HG03342 (cell line): ENCODE data around the gene APLP1.
"Not testable (repeated sequence)": the region's sequence is repeated elsewhere in the genome, so short reads cannot be mapped to it uniquely, and the experiment has no call there.

Experiments used
- ATAC-seq: cut with Tn5 transposase; IDR thresholded peaks from one replicate; pipeline ENCODE4 v1.9.1; 2021; ENCODE audit warnings: mild to moderate bottlenecking, moderate library complexity; ENCODE audit not compliant: unreplicated experiment

The APLP1 gene

GRCh38 chr19:35903550-35904179 lies 35.3 kb downstream of the APLP1 start:
- ATAC-seq, result peak; percentile 37

GRCh38 chr19:35904311-35905068 lies 36.1 kb downstream of the APLP1 start:
- ATAC-seq, result no peak

- ATAC-seq, result no peak
These were observed 36.9 kb downstream of the APLP1 start for GRCh38 chr19:35905178-35905727.

GRCh38 chr19:35907377-35907745 lies 39.0 kb downstream of the APLP1 start:
- no peak for ATAC-seq

DNA sequence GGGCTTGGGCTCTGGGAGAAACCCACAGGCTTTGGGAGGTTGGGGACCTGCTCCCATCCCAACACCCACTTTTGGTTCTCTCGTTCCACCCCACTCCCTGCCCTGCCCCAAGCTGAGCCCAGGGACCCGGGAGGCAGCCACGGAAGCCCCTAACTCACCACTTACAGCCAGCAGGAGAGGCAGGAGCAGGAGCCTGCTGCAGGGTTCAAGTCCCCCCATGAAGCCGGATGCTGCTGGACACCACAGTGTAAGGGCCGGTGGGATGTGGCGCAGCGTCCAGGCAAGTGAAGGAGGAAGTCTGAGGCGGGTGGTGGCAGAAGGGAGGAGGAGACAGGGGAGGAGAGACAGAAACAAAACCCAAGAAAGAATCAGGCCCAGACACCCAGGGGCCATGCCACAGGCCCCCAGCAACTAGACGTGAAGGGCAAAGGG lies 39.7 kb downstream of the APLP1 start, which contains the start of gene TYROBP:
TSS of gene TYROBP (minus strand) at position 286 of the 432 bp plus-strand sequence. CDS start at position 219, 67 bp downstream.
- no peak for ATAC-seq

DNA sequence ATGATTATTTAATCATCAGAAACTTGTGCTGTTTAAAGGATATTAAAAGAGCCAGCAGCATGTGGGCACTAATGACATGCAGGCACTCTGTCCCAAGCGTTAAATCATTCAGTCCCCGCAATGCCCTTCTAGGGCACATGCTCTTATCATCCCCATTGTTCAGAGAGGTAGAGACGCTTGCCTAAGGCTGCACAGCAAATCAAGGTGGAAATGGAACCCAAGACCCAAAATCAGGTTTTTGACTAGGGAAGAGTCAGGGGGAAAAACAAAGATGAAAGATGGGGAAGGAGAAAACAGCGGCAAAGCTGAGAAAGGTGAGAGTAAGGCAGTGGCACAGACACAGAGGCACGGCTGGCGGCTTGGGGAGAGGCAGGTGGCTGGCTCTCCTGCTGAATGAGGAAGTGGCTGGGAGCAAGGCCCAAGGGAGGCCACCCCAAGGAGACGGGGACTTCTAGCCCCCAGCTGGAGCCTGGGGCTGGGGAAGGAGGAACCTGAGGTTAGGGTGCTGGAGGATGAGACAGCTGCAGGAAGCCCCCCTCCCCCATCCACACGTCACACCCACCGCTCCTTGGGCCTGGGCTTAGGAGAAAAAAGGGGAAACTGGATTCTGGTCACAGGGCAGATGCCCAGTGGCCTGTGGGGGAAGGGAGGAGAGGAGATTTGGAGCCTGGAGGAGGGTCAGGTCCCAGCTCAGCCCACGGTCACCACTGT lies 40.8 kb downstream of the APLP1 start:
- peak; percentile 48 for ATAC-seq

DNA sequence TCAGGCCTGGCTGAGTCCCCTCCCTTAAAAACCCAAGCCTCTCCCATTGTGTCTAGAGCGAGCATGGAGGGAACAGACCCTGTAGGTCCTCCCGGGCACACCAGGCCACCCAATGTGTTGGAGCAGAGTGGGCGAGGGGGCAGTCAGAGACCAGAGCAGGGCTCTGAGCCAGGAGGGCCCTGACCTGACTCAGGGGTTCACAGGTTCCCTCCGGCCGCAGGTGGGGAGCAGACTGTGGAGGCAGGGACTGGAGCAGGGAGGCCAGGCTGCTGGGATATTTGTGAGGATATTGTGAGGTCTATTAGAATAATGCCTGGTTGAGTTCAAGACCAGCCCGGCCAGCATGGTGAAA lies 41.3 kb downstream of the APLP1 start:
- no peak for ATAC-seq

GRCh38 chr19:35910355-35910754 lies 42.0 kb downstream of the APLP1 start:
- ATAC-seq, result not testable (repeated sequence)

DNA sequence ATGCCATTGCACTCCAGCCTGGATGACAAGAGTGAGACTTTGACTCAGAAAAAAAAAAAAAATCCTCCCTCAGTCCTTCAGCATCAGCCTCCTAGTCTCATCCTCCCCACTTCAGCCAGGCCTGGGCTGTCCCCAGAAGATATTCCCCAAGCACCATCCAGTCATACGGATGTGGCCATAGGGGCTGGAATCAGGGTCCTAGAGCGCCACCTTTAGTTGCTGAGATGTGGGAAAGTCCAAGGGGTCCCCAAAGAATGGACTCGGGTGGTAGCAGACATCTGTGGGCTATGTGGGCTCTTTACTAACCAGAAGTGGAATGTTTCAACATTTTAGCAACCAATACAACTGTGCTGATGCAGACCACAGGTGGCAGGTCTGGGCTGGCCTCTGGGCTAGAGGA lies 42.8 kb downstream of the APLP1 start:
- no peak for ATAC-seq

- no peak for ATAC-seq
These were observed 43.4 kb downstream of the APLP1 start for GRCh38 chr19:35911790-35912189.

DNA sequence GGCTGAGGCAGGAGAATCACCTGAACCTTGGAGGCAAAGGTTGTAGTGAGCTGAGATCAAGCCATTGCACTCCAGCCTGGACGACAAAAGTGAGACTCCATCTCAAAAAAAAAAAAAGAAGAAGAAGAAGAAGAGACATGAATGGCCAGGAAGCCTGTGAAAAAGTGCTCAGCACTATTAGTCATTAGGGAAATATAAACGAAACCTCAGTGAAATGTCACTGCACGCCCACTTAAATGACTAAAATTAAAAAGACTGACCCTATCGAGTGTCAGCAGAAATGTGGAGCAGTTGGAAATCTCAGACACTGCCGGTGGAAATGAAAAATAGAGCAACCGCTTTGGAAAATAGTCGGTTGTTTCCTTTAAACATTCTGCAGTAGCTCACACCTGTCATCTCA lies 45.2 kb downstream of the APLP1 start:
- no peak for ATAC-seq

DNA sequence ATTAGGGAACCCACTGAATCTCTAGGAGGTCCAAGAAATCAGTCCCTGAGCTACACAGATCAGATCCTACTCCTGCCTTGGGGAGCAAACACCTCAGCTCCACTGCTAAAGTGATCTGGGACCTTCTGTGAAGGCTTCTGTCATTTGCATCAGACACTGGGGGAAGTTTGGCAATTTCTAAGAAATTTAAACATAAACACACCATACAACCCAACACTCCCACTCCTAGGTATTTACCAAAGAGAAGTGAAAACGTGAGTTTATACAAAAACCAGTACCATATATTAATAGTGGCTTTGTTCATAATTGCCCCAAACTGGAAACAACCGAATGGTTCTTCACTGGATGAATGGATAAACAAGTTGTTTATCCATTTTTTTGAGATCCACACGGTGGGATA lies 47.1 kb downstream of the APLP1 start:
- ATAC-seq, result no peak

GRCh38 chr19:35919306-35919705 lies 50.9 kb downstream of the APLP1 start:
- ATAC-seq, result no peak

GRCh38 chr19:35921012-35921411 lies 52.6 kb downstream of the APLP1 start:
- no peak for ATAC-seq

DNA sequence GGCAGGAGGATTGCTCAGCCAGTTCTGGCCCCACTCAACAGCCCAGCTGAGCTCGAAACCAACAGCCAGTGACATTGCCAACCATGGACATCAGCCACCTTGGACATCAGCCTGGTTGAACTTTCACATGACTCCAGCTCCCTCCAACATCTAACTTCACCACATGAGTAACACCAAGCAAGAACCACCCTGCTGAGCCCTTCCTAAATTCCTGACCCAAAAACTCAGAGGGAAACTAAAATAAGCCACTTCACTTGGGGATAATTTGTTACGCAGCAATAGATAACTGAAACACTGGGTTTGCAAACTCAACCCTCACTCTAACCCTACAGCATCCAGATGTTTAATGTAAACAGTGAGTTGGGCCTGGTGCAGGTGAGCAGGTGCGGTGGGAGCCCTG lies 57.1 kb downstream of the APLP1 start:
- ATAC-seq, result no peak

DNA sequence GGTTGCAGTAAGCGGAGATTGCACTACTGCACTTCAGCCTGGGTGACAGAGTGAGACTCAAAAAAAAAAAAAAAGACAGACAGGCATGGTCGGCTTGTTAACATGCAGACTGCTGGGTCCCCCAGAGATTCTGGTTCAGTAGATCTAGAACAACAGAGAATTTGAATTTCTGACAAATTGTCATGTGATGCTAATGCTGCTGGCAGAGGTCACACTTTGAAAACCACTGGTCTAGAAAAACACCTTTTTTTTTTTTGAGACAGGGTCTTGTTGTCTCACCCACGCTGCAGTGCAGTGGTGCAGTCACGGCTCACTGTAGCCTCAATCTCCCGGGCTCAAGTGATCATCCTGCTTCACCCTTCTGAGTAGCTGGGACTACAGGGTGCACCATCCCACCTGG lies 60.1 kb downstream of the APLP1 start:
- ATAC-seq, result no peak
